Keratinocyte (primary cell): Measurements from ENCODE around the gene TOP1. TPM values are rescaled to one million over a fixed set of nuclear protein-coding genes. Genes with fewer than 3 reads are reported as not detected.

ENCODE experiments used
- DNase-seq: peaks from one replicate; pipeline ENCODE4 v3.0.0-alpha.2; 2011; ENCODE audit warnings: low read depth, missing footprints, low spot score
- FAIRE-seq: peaks from 2 replicates; lab custom pipeline; 2011; peaks lifted over from hg19 to GRCh38; lab: Jason Lieb, UNC
- H2AFZ ChIP-seq: 2 replicates; pipeline ENCODE4 v1.6.0; 2012; ENCODE audit warnings: low read length, control low read depth, inconsistent platforms; ENCODE audit not compliant: control insufficient read depth
- H3K27ac ChIP-seq: 2 replicates; pipeline ENCODE4 v1.5.1; 2011; ENCODE audit warnings: low read length; ENCODE audit not compliant: control insufficient read depth, insufficient read depth
- H3K27me3 ChIP-seq: 3 replicates; pipeline ENCODE4 v1.6.0; 2011; ENCODE audit warnings: low read length; ENCODE audit not compliant: control insufficient read depth, insufficient read depth; ENCODE audit errors: extremely low read depth
- H3K36me3 ChIP-seq, 2 experiments: 2 replicates in 1 of 2; 3 replicates in 1 of 2; pipeline ENCODE4 v1.5.1; 2011; ENCODE audit warnings: low read length in 2 of 2, mild to moderate bottlenecking in 1 of 2; ENCODE audit not compliant: control insufficient read depth in 2 of 2, insufficient read depth in 2 of 2; ENCODE audit errors: extremely low read depth in 1 of 2
- H3K4me1 ChIP-seq: 3 replicates; pipeline ENCODE4 v1.5.1; 2011; ENCODE audit warnings: low read length; ENCODE audit not compliant: control insufficient read depth, insufficient read depth; ENCODE audit errors: extremely low read depth
- H3K4me2 ChIP-seq: 3 replicates; pipeline ENCODE4 v1.6.0; 2011; ENCODE audit warnings: low read depth, low read length; ENCODE audit not compliant: control insufficient read depth, insufficient read depth; ENCODE audit errors: extremely low read depth
- H3K4me3 ChIP-seq, 3 experiments: fragments of 200-600 bp in 1 of 3; sonication (generic) in 1 of 3; 2 replicates in 2 of 3; 3 replicates in 1 of 3; pipeline ENCODE4 v1.5.1; 2011 to 2016; ENCODE audit warnings: low read length in 3 of 3, mild to moderate bottlenecking in 3 of 3, control low read depth in 2 of 3, inconsistent platforms in 1 of 3, low read depth in 1 of 3, mixed read lengths in 1 of 3, mixed run types in 1 of 3, moderate library complexity in 1 of 3; ENCODE audit not compliant: control insufficient read depth in 2 of 3, insufficient read depth in 2 of 3; ENCODE audit errors: extremely low read depth in 1 of 3
- H3K79me2 ChIP-seq: 2 replicates; pipeline ENCODE4 v1.6.0; 2012; ENCODE audit warnings: low read length; ENCODE audit not compliant: control insufficient read depth, insufficient read depth
- H3K9ac ChIP-seq: 3 replicates; pipeline ENCODE4 v1.6.0; 2011; ENCODE audit warnings: low read length; ENCODE audit not compliant: control insufficient read depth, insufficient read depth; ENCODE audit errors: extremely low read depth
- H3K9me1 ChIP-seq: 3 replicates; pipeline ENCODE4 v1.6.0; 2011; ENCODE audit warnings: low read length; ENCODE audit not compliant: control insufficient read depth, insufficient read depth; ENCODE audit errors: extremely low read depth
- H3K9me3 ChIP-seq: 2 replicates; pipeline ENCODE4 v1.5.1; 2012; ENCODE audit warnings: low read depth, low read length; ENCODE audit not compliant: control insufficient read depth
- H4K20me1 ChIP-seq: 3 replicates; pipeline ENCODE4 v1.6.0; 2011; ENCODE audit warnings: low read length; ENCODE audit not compliant: control insufficient read depth, insufficient read depth; ENCODE audit errors: extremely low read depth
- EZH2 ChIP-seq: IDR thresholded peaks from one replicate; pipeline ENCODE4 v1.6.1; 2012; ENCODE audit warnings: inconsistent platforms, mild to moderate bottlenecking, low read length, moderate library complexity
- dilution Hi-C: fragments of 300-500 bp; cut with MboI; formaldehyde crosslinking; loops from one replicate; pipeline ENCODE4 v1.7.0; 2020; ENCODE audit warnings: low sequenced_read_pairs; ENCODE audit not compliant: extremely low pct_ligation_motif_present
- polyA plus RNA-seq, 5 experiments: library from polyadenylated mRNA; depleted of rRNA in 3 of 5; stranded (reverse) in 3 of 5; stranded (forward) in 1 of 5; unstranded in 1 of 5; fragments of >200 nt; gene quantifications; 1 replicate in 1 of 5; 2 replicates in 3 of 5; 3 replicates in 1 of 5; pipeline versions ENCODE4 v1.2.1 to v1.2.3, GENCODE V29; 2011 to 2012; ENCODE audit warnings: missing spikeins in 2 of 5, low read depth in 1 of 5, low replicate concordance in 1 of 5
- TF ChIP-seq, protein P1 (sequence below), 3 experiments: IDR thresholded peaks in 1 of 3; conservative IDR thresholded peaks in 1 of 3; optimal IDR thresholded peaks in 1 of 3; 2 replicates in 2 of 3; 3 replicates in 1 of 3; pipeline versions ENCODE3 to v1.5.1; 2011; ENCODE audit warnings: low read length in 3 of 3, mild to moderate bottlenecking in 3 of 3, moderate library complexity in 2 of 3, control low read depth in 1 of 3, inconsistent platforms in 1 of 3; ENCODE audit not compliant: insufficient read depth in 2 of 3; ENCODE audit errors: extremely low read depth in 1 of 3

The TOP1 gene
- polyA plus RNA-seq, 1 donor (not counting 4 experiments of a cell fraction or from before 2014, with no cell fraction given) = 25.2 TPM

DNA sequence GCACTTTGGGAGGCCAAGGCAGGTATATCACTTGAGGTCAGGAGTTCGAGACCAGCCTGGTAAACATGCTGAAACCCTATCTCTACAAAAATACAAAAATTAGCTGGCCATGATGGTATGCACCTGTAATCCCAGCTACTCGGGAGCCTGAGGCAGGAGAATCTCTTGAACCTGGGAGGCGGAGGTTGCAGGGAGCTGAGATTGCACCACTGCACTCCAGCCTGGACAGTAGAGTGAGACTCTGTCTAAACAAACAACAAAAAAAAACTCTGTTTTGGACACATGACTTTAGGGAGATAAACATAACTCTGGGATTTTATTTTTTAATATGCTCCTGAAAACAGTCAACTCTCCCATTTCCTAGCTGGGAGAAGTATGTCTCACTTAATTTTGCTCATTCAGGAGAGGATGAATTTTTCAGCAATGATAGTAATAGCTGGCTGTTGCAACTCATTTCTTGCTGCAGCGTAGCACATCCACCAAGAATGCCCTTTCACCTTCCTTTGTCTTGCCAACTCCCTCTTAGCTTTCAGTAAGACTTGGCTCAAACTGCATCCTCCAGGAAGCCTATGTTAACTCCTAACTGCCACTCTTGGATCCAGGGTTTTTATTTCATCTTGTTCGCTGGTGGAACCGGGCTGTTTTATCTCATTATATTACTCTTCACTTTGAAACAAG is 24.3 kb downstream of the TOP1 start:
- Histone ChIP-seq H3K36me3 (peaks cover 0 to 10% of the 10 kb centered on the region in 2 experiments), H3K9me1 (peaks cover 11% of the 10 kb centered on the region), H2AFZ (no peak overlapping the region), H3K27ac (no peak overlapping the region), H3K4me1 (peaks cover 28% of the 10 kb centered on the region), H3K4me3 (no peak overlapping the region), H4K20me1 (peaks cover 32% of the 10 kb centered on the region), H3K4me2 (no peak overlapping the region), H3K9me3 (no peaks in the 10 kb centered on the region), H3K27me3 (no peaks in the 10 kb centered on the region), H3K9ac (no peak overlapping the region), H3K79me2 (peaks cover 97% of the 10 kb centered on the region)
- DNase-seq (no peak), FAIRE-seq (no peak)
- TF ChIP-seq, protein P1, sequence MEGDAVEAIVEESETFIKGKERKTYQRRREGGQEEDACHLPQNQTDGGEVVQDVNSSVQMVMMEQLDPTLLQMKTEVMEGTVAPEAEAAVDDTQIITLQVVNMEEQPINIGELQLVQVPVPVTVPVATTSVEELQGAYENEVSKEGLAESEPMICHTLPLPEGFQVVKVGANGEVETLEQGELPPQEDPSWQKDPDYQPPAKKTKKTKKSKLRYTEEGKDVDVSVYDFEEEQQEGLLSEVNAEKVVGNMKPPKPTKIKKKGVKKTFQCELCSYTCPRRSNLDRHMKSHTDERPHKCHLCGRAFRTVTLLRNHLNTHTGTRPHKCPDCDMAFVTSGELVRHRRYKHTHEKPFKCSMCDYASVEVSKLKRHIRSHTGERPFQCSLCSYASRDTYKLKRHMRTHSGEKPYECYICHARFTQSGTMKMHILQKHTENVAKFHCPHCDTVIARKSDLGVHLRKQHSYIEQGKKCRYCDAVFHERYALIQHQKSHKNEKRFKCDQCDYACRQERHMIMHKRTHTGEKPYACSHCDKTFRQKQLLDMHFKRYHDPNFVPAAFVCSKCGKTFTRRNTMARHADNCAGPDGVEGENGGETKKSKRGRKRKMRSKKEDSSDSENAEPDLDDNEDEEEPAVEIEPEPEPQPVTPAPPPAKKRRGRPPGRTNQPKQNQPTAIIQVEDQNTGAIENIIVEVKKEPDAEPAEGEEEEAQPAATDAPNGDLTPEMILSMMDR (optimal IDR thresholded peaks at IDR 0.05 in 1 of 3, IDR thresholded peaks at IDR 0.05 in 1 of 3, conservative IDR thresholded peaks at IDR 0.05 in 1 of 3; ENCODE audit: extremely low read depth in 1 of 3, insufficient read depth in 2 of 3, low read length in 3 of 3) = no peak
- TF ChIP-seq EZH2 = no peak
- dilution Hi-C loops = no loop called here

DNA sequence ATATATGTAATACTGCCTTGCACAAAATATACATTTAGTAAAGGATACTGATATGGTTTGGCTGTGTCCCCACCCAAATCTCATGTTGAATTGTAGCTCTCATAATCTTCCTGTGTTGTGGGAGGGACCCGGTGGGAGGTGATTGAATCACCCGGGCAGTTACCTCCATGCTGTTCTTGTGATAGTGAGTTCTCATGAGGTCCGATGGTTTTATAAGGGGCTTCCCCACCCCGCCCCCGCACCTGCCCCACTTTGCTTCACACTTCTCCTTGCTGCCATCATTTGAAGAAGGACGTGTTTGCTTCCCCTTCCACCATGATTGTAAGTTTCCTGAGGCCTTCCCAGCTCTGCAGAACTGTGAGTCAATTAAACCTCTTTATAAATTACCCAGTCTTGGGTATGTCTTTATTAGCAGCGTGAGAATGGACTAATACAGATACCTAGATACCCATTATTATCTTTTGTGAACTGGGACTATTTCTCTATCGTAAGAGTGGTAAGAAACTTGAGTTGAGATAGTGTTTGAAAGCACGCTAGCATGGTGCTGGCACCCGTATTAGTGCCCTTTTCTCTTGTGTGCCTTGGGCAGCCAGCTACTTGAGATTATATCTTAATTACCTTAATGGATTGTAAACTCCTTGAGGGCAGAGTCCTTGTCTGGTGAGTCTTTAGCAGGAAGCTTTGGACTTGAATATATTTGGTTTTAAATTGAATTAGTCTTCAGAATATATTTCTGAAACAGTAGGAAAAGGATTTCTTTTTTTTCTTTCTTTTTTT is 25.6 kb downstream of the TOP1 start:
- Histone ChIP-seq H2AFZ (no peak overlapping the region), H3K27ac (no peak overlapping the region), H3K9me1 (peaks cover 10% of the 10 kb centered on the region), H3K9me3 (no peaks in the 10 kb centered on the region), H4K20me1 (peaks cover 36% of the 10 kb centered on the region), H3K36me3 (peaks cover 0 to 6% of the 10 kb centered on the region in 2 experiments), H3K27me3 (no peaks in the 10 kb centered on the region), H3K4me3 (no peak overlapping the region), H3K9ac (no peak overlapping the region), H3K4me2 (no peak overlapping the region), H3K79me2 (peaks cover 98% of the 10 kb centered on the region), H3K4me1 (peaks cover 28% of the 10 kb centered on the region)
- no peak for TF ChIP-seq EZH2
- TF ChIP-seq, protein P1 (optimal IDR thresholded peaks at IDR 0.05 in 1 of 3, IDR thresholded peaks at IDR 0.05 in 1 of 3, conservative IDR thresholded peaks at IDR 0.05 in 1 of 3; ENCODE audit: extremely low read depth in 1 of 3, insufficient read depth in 2 of 3, low read length in 3 of 3) = no peak
- FAIRE-seq (no peak), DNase-seq (no peak)
- dilution Hi-C loops = no loop called here
